Naive thymus-derived CD4-positive, alpha-beta T cell (primary cell): Measurements from ENCODE around the gene PHOSPHO2. TPM values are rescaled to one million over a fixed set of nuclear protein-coding genes. Genes with fewer than 3 reads are reported as not detected.

Experiments
- ATAC-seq: fragments of 150-1000 bp; cut with Tn5 transposase; 2 replicates; pipeline ENCODE4 v1.10.0; 2021; ENCODE audit warnings: mild to moderate bottlenecking, moderate library complexity
- CTCF ChIA-PET: fragments of 350-600 bp; sonication (Branson Sonifier 250); formaldehyde crosslinking; loops from one replicate; lab custom pipeline; 2021; ENCODE audit warnings: antibody characterized with exemption; lab: Charles Lee
- POLR2A ChIA-PET: fragments of 350-600 bp; sonication (Branson Sonifier 250); formaldehyde crosslinking; loops from one replicate; lab custom pipeline; 2021; ENCODE audit warnings: antibody characterized with exemption, inconsistent platforms; lab: Charles Lee
- DNase-seq, 9 donors: peaks; one replicate each; pipeline versions ENCODE4 v3.0.0 to v3.0.0-alpha.2; 2020 to 2022; ENCODE audit warnings: mixed read lengths in 1 of 9
- H3K27ac ChIP-seq: one replicate; pipeline ENCODE4 v1.7.0; 2013; ENCODE audit warnings: mild to moderate bottlenecking, low read depth, low read length, moderate library complexity
- H3K27me3 ChIP-seq, 2 donors: one replicate each; pipeline ENCODE4 v1.7.0; 2013; ENCODE audit warnings: low read length in 2 of 2, mild to moderate bottlenecking in 2 of 2, moderate library complexity in 2 of 2; ENCODE audit not compliant: control insufficient read depth in 2 of 2, insufficient read depth in 2 of 2
- H3K36me3 ChIP-seq, 3 experiments: 1 replicate in 2 of 3; 2 replicates in 1 of 3; pipeline ENCODE4 v1.7.0; 2013; ENCODE audit warnings: low read length in 3 of 3, mild to moderate bottlenecking in 3 of 3, moderate library complexity in 1 of 3; ENCODE audit not compliant: insufficient read depth in 3 of 3, control insufficient read depth in 2 of 3
- H3K4me1 ChIP-seq, 2 donors: one replicate each; pipeline ENCODE4 v1.7.0; 2013; ENCODE audit warnings: low read length in 2 of 2, mild to moderate bottlenecking in 2 of 2, moderate library complexity in 1 of 2; ENCODE audit not compliant: control insufficient read depth in 2 of 2, insufficient read depth in 2 of 2
- H3K4me3 ChIP-seq: 2 replicates; pipeline ENCODE4 v1.7.0; 2013; ENCODE audit warnings: mild to moderate bottlenecking, low read length
- H3K9me3 ChIP-seq, 3 experiments: 1 replicate in 2 of 3; 2 replicates in 1 of 3; pipeline ENCODE4 v1.7.0; 2013; ENCODE audit warnings: low read length in 3 of 3; ENCODE audit not compliant: control insufficient read depth in 2 of 3
- H3K27ac Mint-ChIP-seq, 9 donors: one replicate each; pipeline ENCODE4 v1.8.0; 2020 to 2022; ENCODE audit warnings: mixed read lengths in 9 of 9, mild to moderate bottlenecking in 8 of 9, moderate library complexity in 5 of 9, inconsistent platforms in 2 of 9
- H3K27me3 Mint-ChIP-seq, 5 donors: one replicate each; pipeline ENCODE4 v1.8.0; 2021 to 2022; ENCODE audit warnings: mixed read lengths in 5 of 5, mild to moderate bottlenecking in 1 of 5
- H3K36me3 Mint-ChIP-seq, 5 donors: one replicate each; pipeline ENCODE4 v1.8.0; 2020 to 2022; ENCODE audit warnings: mixed read lengths in 5 of 5, mild to moderate bottlenecking in 3 of 5, inconsistent platforms in 1 of 5
- H3K4me1 Mint-ChIP-seq, 7 donors: one replicate each; pipeline ENCODE4 v1.8.0; 2020 to 2022; ENCODE audit warnings: mixed read lengths in 7 of 7, mild to moderate bottlenecking in 3 of 7, inconsistent platforms in 1 of 7
- H3K4me3 Mint-ChIP-seq, 10 donors: one replicate each; pipeline ENCODE4 v1.8.0; 2020 to 2022; ENCODE audit warnings: mild to moderate bottlenecking in 10 of 10, mixed read lengths in 10 of 10, moderate library complexity in 6 of 10, inconsistent platforms in 2 of 10
- H3K9me3 Mint-ChIP-seq, 11 donors: one replicate each; pipeline ENCODE4 v1.8.0; 2020 to 2022; ENCODE audit warnings: mixed read lengths in 11 of 11, mild to moderate bottlenecking in 4 of 11, inconsistent platforms in 1 of 11, moderate library complexity in 1 of 11
- intact Hi-C, 2 donors: fragments of 100-400 bp; cut with micrococcal nuclease; formaldehyde crosslinking; loops; one replicate each; pipeline ENCODE4 v1.15.1; 2023
- polyA plus RNA-seq, 2 donors: library from polyadenylated mRNA; unstranded; fragments of 300-500 nt; fragmentation: Illumina TruSeq; gene quantifications; one replicate each; pipeline ENCODE4 v1.2.3, GENCODE V29; 2021
- total RNA-seq, 6 experiments: library from RNA in 5 of 6; stranded (reverse) in 5 of 6; gene quantifications; 1 replicate in 5 of 6; 2 replicates in 1 of 6; pipeline ENCODE4 v1.2.3 and lab custom pipeline; 2021 to 2026

Gene PHOSPHO2
- total and polyA plus RNA-seq, 7 experiments from 2014 or later = 3.5 to 9.5 (median 7.5) TPM

DNA sequence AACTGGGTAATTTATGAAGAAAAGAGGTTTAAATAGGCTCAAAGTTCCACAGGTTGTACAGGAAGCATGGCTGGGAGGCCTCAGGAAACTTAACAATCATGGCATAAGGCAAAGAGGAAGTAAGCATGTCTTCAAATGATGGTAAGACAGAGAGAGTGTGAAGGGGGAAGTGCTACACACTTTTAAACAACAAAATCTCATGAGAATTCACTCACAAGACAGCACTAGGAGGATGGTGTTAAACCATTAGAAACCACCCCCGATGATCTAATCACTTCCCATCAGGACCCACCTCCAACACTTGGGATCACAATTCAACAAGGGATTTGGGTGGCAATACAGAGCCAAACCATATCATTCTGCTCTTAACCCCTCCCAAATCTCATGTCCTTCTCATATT is 34.9 kb upstream of the PHOSPHO2 start:
- Histone ChIP-seq H3K36me3 (no peaks in the 10 kb centered on the region), H3K4me3 (no peak overlapping the region), H3K27ac (no peak overlapping the region), H3K27me3 (peaks cover 0 to under 1% of the 10 kb centered on the region in 2 donors), H3K9me3 (no peaks in the 10 kb centered on the region), H3K4me1 (no peaks in the 10 kb centered on the region)
- POLR2A ChIA-PET = no interaction called here
- no peak for DNase-seq
- Mint-ChIP-seq H3K4me3 (no peak overlapping the region), H3K27me3 (peaks cover under 1 to 24% (median 14%) of the 10 kb centered on the region in 5 donors), H3K27ac (no peak overlapping the region), H3K4me1 (peaks cover 0 to 4% (median 0%) of the 10 kb centered on the region in 7 donors), H3K36me3 (no peaks in the 10 kb centered on the region), H3K9me3 (peaks cover 0 to 2% (median 0%) of the 10 kb centered on the region in 11 donors)
- CTCF ChIA-PET = no interaction called here
- no peak for ATAC-seq
- intact Hi-C loops = no loop called here

DNA sequence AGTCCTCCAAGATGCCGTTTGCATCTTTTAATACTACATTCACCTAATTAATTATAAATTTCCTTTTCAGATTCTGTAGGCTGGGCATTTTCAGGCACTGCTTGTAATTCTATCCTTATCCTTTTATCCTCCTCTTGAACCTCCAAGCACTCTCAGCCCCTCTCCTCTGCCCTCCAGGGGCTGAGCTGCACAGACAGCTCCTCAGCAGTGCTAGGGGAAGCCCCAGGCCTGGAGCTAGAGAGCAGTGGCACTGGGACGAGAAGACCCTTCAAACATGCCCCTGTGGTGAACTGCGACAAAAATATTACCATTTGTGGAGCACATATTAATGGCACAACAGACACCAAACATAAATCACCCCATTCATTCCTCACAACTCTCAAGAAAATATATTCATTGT is 33.0 kb upstream of the PHOSPHO2 start:
- Mint-ChIP-seq H3K4me1 (peaks cover 0 to 3% (median 0%) of the 10 kb centered on the region in 7 donors), H3K36me3 (no peaks in the 10 kb centered on the region), H3K9me3 (peaks cover 0 to 2% (median 0%) of the 10 kb centered on the region in 11 donors), H3K27ac (no peak overlapping the region), H3K4me3 (no peak overlapping the region), H3K27me3 (peaks cover 0 to 22% (median 7%) of the 10 kb centered on the region in 5 donors)
- ChIA-PET POLR2A (no interaction called here), CTCF (interaction anchor here (0.6 kb wide), 2 partner anchors 9 to 709 kb away, joined by 3 to 4 read pairs; no protein-coding TSS in a partner anchor)
- Histone ChIP-seq H3K4me1 (peaks cover 0 to 2% of the 10 kb centered on the region in 2 donors), H3K4me3 (no peak overlapping the region), H3K27ac (no peak overlapping the region), H3K9me3 (no peaks in the 10 kb centered on the region), H3K27me3 (no peaks in the 10 kb centered on the region), H3K36me3 (no peaks in the 10 kb centered on the region)
- ATAC-seq = no peak
- DNase-seq = no peak
- intact Hi-C loops = no loop called here

DNA sequence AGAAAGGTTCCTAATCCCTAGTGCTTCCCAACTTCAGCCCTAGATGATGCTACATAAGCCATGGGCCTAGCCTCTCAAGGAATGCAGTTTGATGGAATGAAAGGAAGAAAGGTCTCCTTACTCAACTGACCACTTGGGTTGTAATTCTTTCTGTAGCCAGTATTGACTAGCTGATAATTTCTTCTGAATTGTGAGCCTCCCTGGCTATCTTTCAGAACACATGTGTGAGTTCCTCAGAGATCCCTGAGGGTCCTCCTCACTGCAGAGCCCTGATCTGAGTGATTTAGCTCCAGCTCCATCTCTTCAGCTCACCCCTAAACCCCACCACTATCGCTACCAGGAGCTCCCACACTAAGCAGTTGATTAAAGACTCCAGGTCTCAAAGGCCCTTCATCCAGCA is 31.5 kb upstream of the PHOSPHO2 start:
- Mint-ChIP-seq H3K4me3 (no peak overlapping the region), H3K9me3 (peaks cover 0 to 2% (median 0%) of the 10 kb centered on the region in 11 donors), H3K27ac (no peak overlapping the region), H3K27me3 (peaks cover 0 to 19% (median 7%) of the 10 kb centered on the region in 5 donors), H3K4me1 (peaks cover 0 to 3% (median 0%) of the 10 kb centered on the region in 7 donors), H3K36me3 (no peaks in the 10 kb centered on the region)
- H3K27me3 ChIP-seq = no peaks in the 10 kb centered on the region
- no peak for ATAC-seq
- intact Hi-C loops = no loop called here
- no peaks in the 10 kb centered on the region for H3K9me3 ChIP-seq
- no peaks in the 10 kb centered on the region for H3K36me3 ChIP-seq
- H3K4me3 ChIP-seq = no peak overlapping the region
- POLR2A ChIA-PET = no interaction called here
- H3K4me1 ChIP-seq = peaks cover 0 to 2% of the 10 kb centered on the region in 2 donors
- no peak overlapping the region for H3K27ac ChIP-seq
- DNase-seq = no peak
- CTCF ChIA-PET = no interaction called here

DNA sequence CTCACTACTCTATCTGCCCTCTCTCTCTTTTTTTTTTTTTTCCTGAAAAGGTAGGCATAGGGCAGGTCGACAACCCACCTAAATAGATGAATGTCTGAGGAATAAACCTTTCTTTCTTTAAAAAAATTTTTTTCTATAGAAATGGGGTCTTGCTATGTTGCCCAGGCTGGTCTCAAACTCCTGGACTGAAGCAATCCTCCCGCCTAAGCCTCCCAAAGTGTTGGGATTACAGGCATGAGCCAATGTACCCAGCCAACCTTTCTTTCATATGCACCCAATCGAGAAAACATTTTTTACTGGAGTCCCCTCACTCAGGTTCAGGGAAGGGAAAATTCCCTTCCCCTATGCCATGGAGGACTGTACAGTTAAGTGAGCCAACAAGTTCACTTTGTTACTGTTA is 31.0 kb upstream of the PHOSPHO2 start:
- ATAC-seq = no peak

DNA sequence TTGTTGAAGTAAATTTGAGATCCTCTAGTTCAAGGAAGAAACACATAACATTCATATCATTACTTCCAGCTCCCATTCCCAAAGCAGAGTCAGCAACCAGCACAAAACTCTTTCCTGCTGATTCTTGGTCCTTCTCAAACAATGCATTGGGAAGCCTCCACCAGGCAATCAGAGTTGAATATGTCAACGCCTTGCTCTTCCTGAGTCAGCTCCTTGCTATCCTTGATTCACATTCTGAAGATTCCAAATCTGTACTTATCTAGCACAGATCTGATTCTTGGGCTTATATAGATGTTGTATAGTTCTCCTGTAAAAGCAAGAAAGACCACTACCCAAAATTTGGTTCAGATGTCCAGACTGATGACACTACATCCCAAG is 29.7 kb upstream of the PHOSPHO2 start:
- Histone ChIP-seq H3K4me3 (no peak overlapping the region), H3K9me3 (no peaks in the 10 kb centered on the region), H3K27ac (no peak overlapping the region), H3K4me1 (peaks cover 0 to 2% of the 10 kb centered on the region in 2 donors), H3K27me3 (no peaks in the 10 kb centered on the region), H3K36me3 (no peaks in the 10 kb centered on the region)
- Mint-ChIP-seq H3K27ac (peak overlapping the region in 1 of 9 donors; percentile 33), H3K9me3 (peaks cover 0 to 3% (median 0%) of the 10 kb centered on the region in 11 donors), H3K36me3 (no peaks in the 10 kb centered on the region), H3K4me1 (no peaks in the 10 kb centered on the region), H3K4me3 (no peak overlapping the region), H3K27me3 (peaks cover 0 to 17% (median 7%) of the 10 kb centered on the region in 5 donors)
- ChIA-PET POLR2A (no interaction called here), CTCF (no interaction called here)
- DNase-seq = no peak
- intact Hi-C loops = no loop called here
- no peak for ATAC-seq

More for the DNA sequence above, 31.0 kb upstream of the PHOSPHO2 start:
- intact Hi-C loops = no loop called here
- no peak overlapping the region for H3K27ac Mint-ChIP-seq
- Histone ChIP-seq H3K9me3 (no peaks in the 10 kb centered on the region), H3K4me1 (peaks cover 0 to 2% of the 10 kb centered on the region in 2 donors), H3K36me3 (no peaks in the 10 kb centered on the region), H3K27me3 (no peaks in the 10 kb centered on the region), H3K4me3 (no peak overlapping the region), H3K27ac (no peak overlapping the region)
- CTCF ChIA-PET = no interaction called here
- H3K36me3 Mint-ChIP-seq = no peaks in the 10 kb centered on the region
- H3K4me3 Mint-ChIP-seq = no peak overlapping the region
- DNase-seq = no peak
- peaks cover 0 to 3% (median 0%) of the 10 kb centered on the region in 7 donors for H3K4me1 Mint-ChIP-seq
- H3K27me3 Mint-ChIP-seq = peaks cover 0 to 19% (median 7%) of the 10 kb centered on the region in 5 donors
- H3K9me3 Mint-ChIP-seq = peaks cover 0 to 2% (median 0%) of the 10 kb centered on the region in 11 donors
- POLR2A ChIA-PET = no interaction called here

DNA sequence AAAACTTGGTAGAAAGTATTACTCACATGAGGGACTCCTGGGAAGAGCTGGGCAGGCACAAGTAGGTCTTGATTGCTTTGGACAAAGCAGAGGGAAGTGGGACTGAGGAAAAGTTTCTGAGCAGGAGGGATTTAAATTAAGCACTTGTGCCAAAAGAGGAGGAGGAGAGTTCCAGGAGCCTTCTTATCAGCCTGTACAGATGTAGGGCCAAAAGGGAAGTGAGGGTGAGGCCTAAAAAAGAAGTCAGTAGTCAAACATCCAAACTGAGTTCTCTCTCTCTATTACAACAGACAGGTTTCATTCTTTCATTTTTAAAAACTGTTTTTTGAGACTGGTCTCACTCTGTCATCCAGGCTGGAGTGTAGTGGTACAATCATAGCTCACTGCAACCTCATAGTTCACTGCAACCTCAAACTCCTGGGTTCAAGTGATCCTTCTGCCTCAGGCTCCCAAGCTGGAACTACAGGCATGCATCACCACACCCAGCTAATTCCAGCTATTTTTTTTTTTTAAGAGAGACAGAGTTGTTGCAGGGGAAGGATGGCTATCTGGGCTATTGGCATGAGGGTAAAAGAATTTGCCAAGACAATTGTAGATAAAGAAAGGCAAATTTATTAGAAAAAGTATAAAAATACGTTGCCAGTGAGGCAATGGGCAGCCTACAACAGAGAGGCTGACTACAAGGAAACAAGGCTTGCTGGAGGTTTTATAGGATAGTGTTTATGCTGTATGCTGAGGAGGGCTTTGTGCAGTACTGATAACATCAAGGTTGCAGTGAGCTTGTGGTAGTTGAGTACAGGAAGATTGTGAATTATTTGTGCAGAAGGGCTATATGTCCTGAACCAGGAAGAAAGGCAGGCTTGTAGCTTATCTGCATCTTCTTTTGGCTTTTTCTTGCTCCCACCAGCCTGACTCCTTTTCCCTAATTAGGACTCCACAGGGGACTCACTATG is 29.0 kb upstream of the PHOSPHO2 start:
- peak overlapping the region in 1 of 9 donors; percentile 33 for H3K27ac Mint-ChIP-seq

More for the DNA sequence above, 29.0 kb upstream of the PHOSPHO2 start:
- Mint-ChIP-seq H3K4me3 (no peak overlapping the region), H3K27me3 (peaks cover 0 to 17% (median 7%) of the 10 kb centered on the region in 5 donors), H3K9me3 (peaks cover 0 to 2% (median 0%) of the 10 kb centered on the region in 11 donors), H3K4me1 (no peaks in the 10 kb centered on the region), H3K36me3 (no peaks in the 10 kb centered on the region)
- ChIA-PET CTCF (no interaction called here), POLR2A (no interaction called here)
- Histone ChIP-seq H3K27me3 (no peaks in the 10 kb centered on the region), H3K4me3 (no peak overlapping the region), H3K9me3 (no peaks in the 10 kb centered on the region), H3K27ac (no peak overlapping the region), H3K36me3 (no peaks in the 10 kb centered on the region), H3K4me1 (peaks cover 0 to 2% of the 10 kb centered on the region in 2 donors)
- intact Hi-C loops = no loop called here
- no peak for DNase-seq
- no peak for ATAC-seq
